ENCODE results near the gene OXCT1. TPM values are rescaled to one million over a fixed set of nuclear protein-coding genes. Genes with fewer than 3 reads are reported as not detected.

The OXCT1 gene
- total RNA-seq, 1 donor from 2014 or later = 39.9 TPM

DNA sequence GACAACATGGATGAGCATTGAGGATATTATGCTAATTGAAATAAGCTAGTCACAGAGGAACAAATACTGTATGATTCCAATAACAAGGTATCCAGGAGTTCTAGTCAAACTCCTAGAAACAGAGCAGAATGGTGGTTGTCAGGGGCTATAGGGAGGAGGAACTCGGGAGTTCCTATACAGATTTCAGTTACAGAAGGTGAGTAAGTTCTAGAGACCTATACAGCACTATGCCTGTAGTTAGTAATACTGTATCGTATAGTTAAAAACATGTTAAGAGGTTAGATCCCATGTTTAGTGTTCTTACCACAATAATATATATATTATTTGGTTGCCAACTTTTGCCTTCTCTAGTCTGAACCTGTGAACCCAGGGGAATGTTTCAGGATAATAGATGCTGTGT, 7.9 kb upstream of the OXCT1 start:
- Histone ChIP-seq H3K4me2 (no peak overlapping the region), H3K4me3 (no peak overlapping the region), H3F3A (ENCODE audit: low read depth) (no peaks in the 10 kb centered on the region), H4K20me1 (ENCODE audit: low read depth) (no peaks in the 10 kb centered on the region), H3K9me3 (ENCODE audit: low read depth) (no peaks in the 10 kb centered on the region), H3K9ac (no peak overlapping the region), H2AFZ (replicated peaks) (no peak overlapping the region), H3K27me3 (no peaks in the 10 kb centered on the region), H3K4me1 (no peaks in the 10 kb centered on the region), H3K79me2 (ENCODE audit: low read depth) (no peaks in the 10 kb centered on the region), H3K36me3 (no peaks in the 10 kb centered on the region), H3K27ac (no peak overlapping the region)
- Mint-ChIP-seq H3K27me3 (ENCODE audit: insufficient read depth, low read depth) (no peaks in the 10 kb centered on the region), H3K4me1 (no peaks in the 10 kb centered on the region), H3K4me3 (no peak overlapping the region), H3K27ac (no peak overlapping the region), H3K36me3 (no peaks in the 10 kb centered on the region), H3K9me3 (no peaks in the 10 kb centered on the region)
- TF ChIP-seq, protein P1, sequence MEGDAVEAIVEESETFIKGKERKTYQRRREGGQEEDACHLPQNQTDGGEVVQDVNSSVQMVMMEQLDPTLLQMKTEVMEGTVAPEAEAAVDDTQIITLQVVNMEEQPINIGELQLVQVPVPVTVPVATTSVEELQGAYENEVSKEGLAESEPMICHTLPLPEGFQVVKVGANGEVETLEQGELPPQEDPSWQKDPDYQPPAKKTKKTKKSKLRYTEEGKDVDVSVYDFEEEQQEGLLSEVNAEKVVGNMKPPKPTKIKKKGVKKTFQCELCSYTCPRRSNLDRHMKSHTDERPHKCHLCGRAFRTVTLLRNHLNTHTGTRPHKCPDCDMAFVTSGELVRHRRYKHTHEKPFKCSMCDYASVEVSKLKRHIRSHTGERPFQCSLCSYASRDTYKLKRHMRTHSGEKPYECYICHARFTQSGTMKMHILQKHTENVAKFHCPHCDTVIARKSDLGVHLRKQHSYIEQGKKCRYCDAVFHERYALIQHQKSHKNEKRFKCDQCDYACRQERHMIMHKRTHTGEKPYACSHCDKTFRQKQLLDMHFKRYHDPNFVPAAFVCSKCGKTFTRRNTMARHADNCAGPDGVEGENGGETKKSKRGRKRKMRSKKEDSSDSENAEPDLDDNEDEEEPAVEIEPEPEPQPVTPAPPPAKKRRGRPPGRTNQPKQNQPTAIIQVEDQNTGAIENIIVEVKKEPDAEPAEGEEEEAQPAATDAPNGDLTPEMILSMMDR (IDR thresholded peaks at IDR 0.05) = no peak
- TF ChIP-seq EZH2 (IDR thresholded peaks at IDR 0.05) = no peak
- DNase-seq (ENCODE audit: low spot score) = no peak

DNA sequence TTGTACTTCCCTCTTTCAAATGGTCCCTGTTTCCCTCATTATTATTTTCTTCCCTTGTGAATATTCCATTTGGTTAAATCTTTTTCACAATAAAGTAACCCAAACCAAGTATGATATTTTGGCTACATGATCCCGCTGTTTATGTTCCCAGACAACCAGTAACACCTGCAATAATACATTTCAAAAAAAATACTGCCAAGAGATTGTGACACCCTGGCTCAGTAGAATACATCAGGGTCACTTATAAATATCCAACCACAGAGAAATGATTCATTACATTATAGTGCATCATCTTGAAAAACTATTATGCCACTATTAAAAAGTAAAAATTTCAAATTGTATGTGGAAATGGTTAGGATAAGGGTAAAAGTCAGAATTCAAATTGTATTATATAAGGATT, 7.2 kb upstream of the OXCT1 start:
- Histone ChIP-seq H3K4me1 (no peaks in the 10 kb centered on the region), H3K4me2 (no peak overlapping the region), H3K27me3 (no peaks in the 10 kb centered on the region), H4K20me1 (ENCODE audit: low read depth) (no peaks in the 10 kb centered on the region), H3K4me3 (no peak overlapping the region), H2AFZ (replicated peaks) (no peak overlapping the region), H3K27ac (no peak overlapping the region), H3K9ac (no peak overlapping the region), H3K79me2 (ENCODE audit: low read depth) (no peaks in the 10 kb centered on the region), H3K36me3 (no peaks in the 10 kb centered on the region), H3K9me3 (ENCODE audit: low read depth) (no peaks in the 10 kb centered on the region), H3F3A (ENCODE audit: low read depth) (no peaks in the 10 kb centered on the region)
- Mint-ChIP-seq H3K4me1 (no peaks in the 10 kb centered on the region), H3K9me3 (no peaks in the 10 kb centered on the region), H3K27ac (no peak overlapping the region), H3K4me3 (no peak overlapping the region), H3K27me3 (ENCODE audit: insufficient read depth, low read depth) (no peaks in the 10 kb centered on the region), H3K36me3 (no peaks in the 10 kb centered on the region)
- TF ChIP-seq EZH2 (IDR thresholded peaks at IDR 0.05) (no peak), EZH2phosphoT487 (IDR thresholded peaks at IDR 0.05) (no peak)
- TF ChIP-seq, protein P1 (IDR thresholded peaks at IDR 0.05) = no peak
- DNase-seq (ENCODE audit: low spot score) = no peak

- Histone ChIP-seq H3K4me1 (no peaks in the 10 kb centered on the region), H4K20me1 (ENCODE audit: low read depth) (no peaks in the 10 kb centered on the region), H3K27ac (no peak overlapping the region), H3K4me3 (no peak overlapping the region), H3K36me3 (no peaks in the 10 kb centered on the region), H3F3A (ENCODE audit: low read depth) (no peaks in the 10 kb centered on the region), H3K79me2 (ENCODE audit: low read depth) (no peaks in the 10 kb centered on the region), H3K9me3 (ENCODE audit: low read depth) (no peaks in the 10 kb centered on the region), H3K4me2 (no peak overlapping the region), H3K27me3 (peaks cover 7% of the 10 kb centered on the region), H3K9ac (no peak overlapping the region), H2AFZ (replicated peaks) (no peak overlapping the region)
- no peaks in the 10 kb centered on the region for H3K36me3 Mint-ChIP-seq
- no peaks in the 10 kb centered on the region for H3K27me3 Mint-ChIP-seq (ENCODE audit: insufficient read depth, low read depth)
- H3K4me1 Mint-ChIP-seq = no peaks in the 10 kb centered on the region
- DNase-seq (ENCODE audit: low spot score) = no peak
- TF ChIP-seq, protein P1 (IDR thresholded peaks at IDR 0.05) = no peak
- TF ChIP-seq EZH2 (IDR thresholded peaks at IDR 0.05) (no peak), EZH2phosphoT487 (IDR thresholded peaks at IDR 0.05) (no peak)
- H3K4me3 Mint-ChIP-seq = no peak overlapping the region
- H3K9me3 Mint-ChIP-seq = no peaks in the 10 kb centered on the region
- no peak overlapping the region for H3K27ac Mint-ChIP-seq
These were observed 6.5 kb upstream of the OXCT1 start for GRCh38 chr5:41876678-41877077.

DNA sequence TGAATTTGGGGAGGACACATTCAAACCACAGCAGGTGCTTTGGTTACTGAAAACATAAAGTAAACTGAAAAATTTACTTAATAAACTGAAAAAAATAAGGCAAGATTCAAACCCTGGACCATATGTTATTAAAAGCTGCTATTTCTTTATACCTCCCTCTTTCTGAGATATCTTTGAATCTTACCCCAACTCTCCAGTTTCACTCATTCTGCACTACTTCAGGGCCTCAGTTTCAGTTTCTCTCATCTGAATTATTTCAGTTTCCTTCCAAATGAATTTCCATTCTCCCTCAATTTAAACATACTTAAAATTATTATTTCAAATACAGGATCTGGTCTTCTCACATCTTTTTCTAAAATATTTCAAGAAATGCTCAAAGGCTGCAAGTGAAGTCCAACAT, 4.9 kb upstream of the OXCT1 start:
- no peaks in the 10 kb centered on the region for H3K9me3 Mint-ChIP-seq
- no peaks in the 10 kb centered on the region for H3K36me3 ChIP-seq
- no peaks in the 10 kb centered on the region for H4K20me1 ChIP-seq (ENCODE audit: low read depth)
- no peaks in the 10 kb centered on the region for H3K9me3 ChIP-seq (ENCODE audit: low read depth)
- no peak for DNase-seq (ENCODE audit: low spot score)
- no peak overlapping the region for H3K27ac Mint-ChIP-seq
- H3K27me3 ChIP-seq = peaks cover 17% of the 10 kb centered on the region
- no peak overlapping the region for H3K4me3 ChIP-seq
- H3K36me3 Mint-ChIP-seq = no peaks in the 10 kb centered on the region
- H2AFZ ChIP-seq (replicated peaks) = no peak overlapping the region
- H3K4me3 Mint-ChIP-seq = no peak overlapping the region
- H3K9ac ChIP-seq = no peak overlapping the region
- H3K27me3 Mint-ChIP-seq (ENCODE audit: insufficient read depth, low read depth) = no peaks in the 10 kb centered on the region
- no peak overlapping the region for H3K27ac ChIP-seq
- no peak overlapping the region for H3K4me2 ChIP-seq
- TF ChIP-seq EZH2phosphoT487 (IDR thresholded peaks at IDR 0.05) = no peak
- no peak for TF ChIP-seq EZH2 (IDR thresholded peaks at IDR 0.05)
- TF ChIP-seq, protein P1 (IDR thresholded peaks at IDR 0.05) = no peak
- H3K4me1 ChIP-seq = no peaks in the 10 kb centered on the region
- H3F3A ChIP-seq (ENCODE audit: low read depth) = peaks cover 12% of the 10 kb centered on the region
- H3K79me2 ChIP-seq (ENCODE audit: low read depth) = no peaks in the 10 kb centered on the region
- peaks cover 4% of the 10 kb centered on the region for H3K4me1 Mint-ChIP-seq
